Panc1 (cell line): Measurements from ENCODE around the gene TNIK. TPM values are rescaled to one million over a fixed set of nuclear protein-coding genes. Genes with fewer than 3 reads are reported as not detected.

ENCODE experiments used
- ATAC-seq: fragments of 200-7000 bp; cut with Tn5 transposase; 2 replicates; pipeline ENCODE4 v1.9.1; 2020; ENCODE audit warnings: mild to moderate bottlenecking, moderate library complexity
- BruUV-seq: library from RNA; stranded (reverse); fragments of 400-500 nt; replicated peaks from 2 replicates; lab custom pipeline; 2021; lab: Mats Ljungman, UMichigan
- CTCF ChIA-PET: fragments of 300-600 bp; sonication (Branson Sonifier 250); formaldehyde crosslinking; loops from one replicate; lab custom pipeline; 2022; ENCODE audit warnings: antibody characterized with exemption; lab: Charles Lee
- POLR2A ChIA-PET: fragments of 300-600 bp; sonication (Branson Sonifier 250); formaldehyde crosslinking; loops from one replicate; lab custom pipeline; 2022; ENCODE audit warnings: antibody characterized with exemption; lab: Charles Lee
- DNase-seq: peaks from one replicate; pipeline ENCODE4 v3.0.0-alpha.2; 2010; ENCODE audit warnings: low read depth, low spot score
- H3K27ac ChIP-seq: 2 replicates; pipeline ENCODE4 v1.5.1; 2011; ENCODE audit warnings: mild to moderate bottlenecking, low read length, inconsistent platforms
- H3K27me3 ChIP-seq: fragments of 200-500 bp; sonication (Bioruptor generic); 2 replicates; pipeline ENCODE4 v1.6.0; 2014; ENCODE audit warnings: low read length, inconsistent platforms; ENCODE audit not compliant: control insufficient read depth, insufficient read depth
- H3K36me3 ChIP-seq: fragments of 200-500 bp; sonication (Bioruptor generic); 2 replicates; pipeline ENCODE4 v1.5.1; 2014; ENCODE audit warnings: inconsistent platforms, mild to moderate bottlenecking, low read length, moderate library complexity; ENCODE audit not compliant: control insufficient read depth, insufficient read depth
- H3K4me1 ChIP-seq: 2 replicates; pipeline ENCODE4 v1.5.1; 2011; ENCODE audit warnings: inconsistent platforms, mild to moderate bottlenecking, low read length, moderate library complexity; ENCODE audit not compliant: control insufficient read depth, insufficient read depth
- H3K4me3 ChIP-seq, 2 experiments: 2 replicates each; pipeline ENCODE4 v1.5.1; 2011 to 2012; ENCODE audit warnings: low read depth in 2 of 2, low read length in 2 of 2, mild to moderate bottlenecking in 2 of 2, inconsistent platforms in 1 of 2, moderate library complexity in 1 of 2
- H3K9me3 ChIP-seq: fragments of 200-500 bp; sonication (Bioruptor generic); 2 replicates; pipeline ENCODE4 v1.5.1; 2014; ENCODE audit warnings: low read depth, mild to moderate bottlenecking, inconsistent platforms, low read length, moderate library complexity; ENCODE audit not compliant: control insufficient read depth, insufficient read depth
- CTCF ChIP-seq: fragments of 450-650 bp; IDR thresholded peaks from 2 replicates; pipeline ENCODE4 v1.5.1; 2017; ENCODE audit warnings: mild to moderate bottlenecking
- POLR2AphosphoS5 ChIP-seq: IDR thresholded peaks from 2 replicates; pipeline ENCODE4 v1.6.1; 2012; ENCODE audit warnings: mild to moderate bottlenecking, low read depth, low read length, moderate library complexity
- REST ChIP-seq, 2 experiments: IDR thresholded peaks; 2 replicates each; pipeline ENCODE4 v1.6.1; 2011 to 2012; ENCODE audit warnings: low read depth in 2 of 2, control low read depth in 1 of 2, low read length in 1 of 2, mild to moderate bottlenecking in 1 of 2, moderate library complexity in 1 of 2; ENCODE audit not compliant: insufficient read depth in 1 of 2
- SIN3A ChIP-seq: IDR thresholded peaks from 2 replicates; pipeline ENCODE4 v1.6.1; 2012; ENCODE audit warnings: low read depth, mild to moderate bottlenecking, low read length, moderate library complexity, borderline replicate concordance; ENCODE audit not compliant: insufficient read depth
- TCF7L2 ChIP-seq: IDR thresholded peaks from 2 replicates; pipeline ENCODE4 v1.6.1; 2011; ENCODE audit warnings: mild to moderate bottlenecking, low read depth, low read length, inconsistent platforms
- in situ Hi-C: cut with HindIII; loops from 2 replicates; pipeline ENCODE4 v1.10.0; 2016; ENCODE audit warnings: low sequenced_read_pairs, low pct_unique_long_range_greater_than_20kb
- intact Hi-C: fragments of 100-400 bp; cut with micrococcal nuclease; formaldehyde crosslinking; loops from one replicate; pipeline ENCODE4 v1.10.0; 2022; ENCODE audit not compliant: unreplicated experiment
- total RNA-seq: library from RNA; stranded (reverse); gene quantifications from one replicate; pipeline ENCODE4 v1.2.1, GENCODE V29; 2021; ENCODE audit not compliant: unreplicated experiment

The TNIK gene
- total RNA-seq, 1 experiment from 2014 or later = 1.9 TPM

GRCh38 chr3:171123915-171124314, 336.3 kb downstream of the TNIK start:
- Histone ChIP-seq H3K4me3 (no peak overlapping the region), H3K27me3 (no peaks in the 10 kb centered on the region), H3K9me3 (no peaks in the 10 kb centered on the region), H3K27ac (no peak overlapping the region), H3K36me3 (no peaks in the 10 kb centered on the region), H3K4me1 (no peaks in the 10 kb centered on the region)
- no peak for TF ChIP-seq CTCF
- TF ChIP-seq POLR2AphosphoS5 = no peak
- no peak for TF ChIP-seq SIN3A
- TF ChIP-seq REST (IDR thresholded peaks at IDR 0.05; ENCODE audit: insufficient read depth in 1 of 2, low read depth in 2 of 2, low read length in 1 of 2) = no peak
- TF ChIP-seq TCF7L2 = no peak
- no TSS peak for BruUV-seq
- DNase-seq (no peak), ATAC-seq (no peak)
- intact Hi-C loops = no loop called here
- CTCF ChIA-PET = no interaction called here
- in situ Hi-C loops = no loop called here
- POLR2A ChIA-PET = no interaction called here

GRCh38 chr3:171122861-171123260, 337.3 kb downstream of the TNIK start:
- in situ Hi-C loops (no loop called here), intact Hi-C loops (no loop called here)
- H3K4me1 ChIP-seq = no peaks in the 10 kb centered on the region
- ChIA-PET CTCF (no interaction called here), POLR2A (no interaction called here)
- H3K27ac ChIP-seq = no peak overlapping the region
- H3K27me3 ChIP-seq = no peaks in the 10 kb centered on the region
- BruUV-seq = no TSS peak
- no peak overlapping the region for H3K4me3 ChIP-seq
- H3K9me3 ChIP-seq = no peaks in the 10 kb centered on the region
- DNase-seq (no peak), ATAC-seq (no peak)
- no peak for TF ChIP-seq TCF7L2
- TF ChIP-seq POLR2AphosphoS5 = no peak
- no peak for TF ChIP-seq CTCF
- TF ChIP-seq SIN3A = no peak
- TF ChIP-seq REST (IDR thresholded peaks at IDR 0.05; ENCODE audit: insufficient read depth in 1 of 2, low read depth in 2 of 2, low read length in 1 of 2) = no peak
- H3K36me3 ChIP-seq = no peaks in the 10 kb centered on the region
